Fibroblast of mammary gland (primary cell): ENCODE data around the gene CRYGB.
A peak's percentile ranks its signal among the peaks of the same experiment; 100 is the strongest.

ENCODE experiments used
- DNase-seq: peaks from one replicate; pipeline ENCODE4 v3.0.0-alpha.2; 2010; ENCODE audit warnings: low read depth
- H3K4me3 ChIP-seq: 2 replicates; pipeline ENCODE4 v1.5.1; 2011; ENCODE audit warnings: low read depth, mild to moderate bottlenecking, low read length, moderate library complexity; ENCODE audit not compliant: control insufficient read depth
- CTCF ChIP-seq: conservative IDR thresholded peaks from 2 replicates; pipeline ENCODE4 v1.5.1; 2011; ENCODE audit warnings: low read depth, low read length, inconsistent platforms; ENCODE audit not compliant: control insufficient read depth, insufficient read depth

Gene CRYGB

GRCh38 chr2:208146006-208146405 is at the start of gene CRYGB:
Gene CRYGB (minus strand): TSS chr2:208146158. CDS start chr2:208146120, 38 bp downstream.
- TF ChIP-seq CTCF, result no peak
- H3K4me3 ChIP-seq, result no peak within 1 kb of the TSS

GRCh38 chr2:208195531-208195930 is 49.6 kb upstream of the CRYGB start:
- no peak overlapping the region for H3K4me3 ChIP-seq
- peak; percentile 55 for DNase-seq
- TF ChIP-seq CTCF, result no peak

More at GRCh38 chr2:208146006-208146405, at the start of gene CRYGB:
- DNase-seq, result no peak

- DNase-seq, result no peak
- no peak overlapping the region for H3K4me3 ChIP-seq
- no peak for TF ChIP-seq CTCF
Measured at GRCh38 chr2:208192611-208193236, 46.8 kb upstream of the CRYGB start.

GRCh38 chr2:208189810-208190503 is 44.0 kb upstream of the CRYGB start, which contains the start of gene C2orf80:
Gene C2orf80 (minus strand): TSS chr2:208190030. CDS start chr2:208186986, 3,044 bp downstream.
- H3K4me3 ChIP-seq, result no peak within 1 kb of the TSS
- no peak for TF ChIP-seq CTCF
- DNase-seq, result no peak

GRCh38 chr2:208189069-208189809 is 43.3 kb upstream of the CRYGB start:
- DNase-seq, result no peak
- no peak for TF ChIP-seq CTCF

GRCh38 chr2:208186893-208187292 is 40.9 kb upstream of the CRYGB start:
- no peak overlapping the region for H3K4me3 ChIP-seq
- no peak for TF ChIP-seq CTCF

More at GRCh38 chr2:208189069-208189809, 43.3 kb upstream of the CRYGB start:
- no peak overlapping the region for H3K4me3 ChIP-seq

More at GRCh38 chr2:208186893-208187292, 40.9 kb upstream of the CRYGB start:
- no peak for DNase-seq
